K562 (cell line): ENCODE measurements around the gene ATRAID. TPM values are rescaled to one million over a fixed set of nuclear protein-coding genes. Genes with fewer than 3 reads are reported as not detected.

Experiments
- ARID1B ChIP-seq: fragments of 450-650 bp; IDR thresholded peaks from 2 replicates; pipeline ENCODE4 v1.6.1; 2016; ENCODE audit warnings: antibody characterized with exemption, mild to moderate bottlenecking, inconsistent platforms
- DPF2 ChIP-seq: fragments of 450-650 bp; IDR thresholded peaks from 2 replicates; pipeline ENCODE4 v1.6.1; 2016
- GATA2 ChIP-seq: sonication (generic); formaldehyde crosslinking; IDR thresholded peaks from 2 replicates; pipeline ENCODE4 v1.4.0; 2020; ENCODE audit warnings: mild to moderate bottlenecking, missing genetic modification reagents
- HDAC2 ChIP-seq: fragments of 450-650 bp; IDR thresholded peaks from 2 replicates; pipeline ENCODE4 v1.6.1; 2016; ENCODE audit warnings: mild to moderate bottlenecking
- KLF16 ChIP-seq: IDR thresholded peaks from 2 replicates; pipeline ENCODE4 v1.6.1; 2016; ENCODE audit warnings: antibody characterized with exemption
- LCOR ChIP-seq: sonication (generic); formaldehyde crosslinking; IDR thresholded peaks from 2 replicates; pipeline ENCODE4 v1.8.0; 2022; ENCODE audit warnings: mild to moderate bottlenecking, missing genetic modification reagents
- MEF2A ChIP-seq: IDR thresholded peaks from 2 replicates; pipeline ENCODE4 v1.6.1; 2011; ENCODE audit warnings: low read depth, mild to moderate bottlenecking, low read length, moderate library complexity; ENCODE audit not compliant: control insufficient read depth
- MTA2 ChIP-seq: fragments of 450-650 bp; IDR thresholded peaks from 2 replicates; pipeline ENCODE4 v1.6.1; 2016; ENCODE audit warnings: low read depth
- SOX6 ChIP-seq: fragments of 450-650 bp; IDR thresholded peaks from 2 replicates; pipeline ENCODE4 v1.6.1; 2014; ENCODE audit warnings: mild to moderate bottlenecking
- TEAD4 ChIP-seq, 2 experiments: sonication (generic) in 1 of 2; formaldehyde crosslinking in 1 of 2; IDR thresholded peaks; 2 replicates each; pipeline versions ENCODE4 v1.6.1 to v1.8.0; 2012 to 2022; ENCODE audit warnings: borderline replicate concordance in 1 of 2, inconsistent platforms in 1 of 2, low read length in 1 of 2, mild to moderate bottlenecking in 1 of 2, missing genetic modification reagents in 1 of 2
- TRIM24 ChIP-seq, 2 experiments: fragments of 450-650 bp; IDR thresholded peaks; 2 replicates each; pipeline ENCODE4 v1.6.1; 2016
- polyA plus RNA-seq, 8 experiments: library from polyadenylated mRNA; depleted of rRNA in 4 of 8; stranded (reverse) in 5 of 8; unstranded in 3 of 8; fragments of >200 nt; fragmentation: Nextera tagmentation in 2 of 8; fragmentation: Illumina TruSeq in 1 of 8; extraction: Ambion mirVana in 2 of 8; extraction: Trizol in 1 of 8; gene quantifications; 2 replicates each; pipeline versions ENCODE4 v1.2.1 to v1.2.3, GENCODE V29; 2011 to 2014; ENCODE audit warnings: inconsistent platforms in 1 of 8, missing spikeins in 1 of 8
- total RNA-seq, 7 experiments: library from RNA; depleted of rRNA in 6 of 7; stranded (reverse); fragments of >200 nt in 6 of 7; fragmentation: Illumina TruSeq in 2 of 7; extraction: Trizol in 2 of 7; gene quantifications; 2 replicates each; pipeline versions ENCODE4 v1.2.1 to v1.2.3, GENCODE V29; 2011 to 2021; ENCODE audit warnings: low replicate concordance in 1 of 7
- TF ChIP-seq, protein P1 (sequence below), 2 experiments: IDR thresholded peaks; 2 replicates each; pipeline ENCODE4 v1.6.1; 2012; ENCODE audit warnings: improper control_type of control experiment in 2 of 2, low read depth in 2 of 2, low read length in 2 of 2, borderline replicate concordance in 1 of 2

Gene ATRAID
- total and polyA plus RNA-seq, 9 of the 15 experiments (the other 6 are each of a cell fraction or from before 2014, with no cell fraction given): 70.2 to 187 (median 108) TPM

DNA sequence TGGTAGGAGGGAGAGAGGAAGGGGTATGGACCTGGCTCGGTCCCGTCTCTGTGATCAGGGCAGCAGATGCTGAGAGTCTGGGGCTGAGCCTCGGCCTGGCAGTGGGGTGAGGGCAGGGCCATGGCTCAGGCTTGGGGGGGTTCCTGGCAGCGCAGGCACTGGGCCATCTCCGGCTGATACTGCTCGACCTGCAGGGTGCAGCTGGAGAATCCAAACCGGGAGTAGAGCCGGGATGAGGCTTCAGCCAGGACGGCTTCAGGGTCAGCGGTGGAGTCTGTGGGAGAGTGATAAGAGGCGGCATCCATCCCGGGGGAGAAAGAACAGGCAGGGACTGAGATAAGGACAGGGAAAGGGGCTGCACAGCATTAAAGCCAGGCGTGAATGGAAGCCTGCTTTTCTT lies 43.3 kb downstream of the ATRAID start (continued):
- TF ChIP-seq, protein P1, sequence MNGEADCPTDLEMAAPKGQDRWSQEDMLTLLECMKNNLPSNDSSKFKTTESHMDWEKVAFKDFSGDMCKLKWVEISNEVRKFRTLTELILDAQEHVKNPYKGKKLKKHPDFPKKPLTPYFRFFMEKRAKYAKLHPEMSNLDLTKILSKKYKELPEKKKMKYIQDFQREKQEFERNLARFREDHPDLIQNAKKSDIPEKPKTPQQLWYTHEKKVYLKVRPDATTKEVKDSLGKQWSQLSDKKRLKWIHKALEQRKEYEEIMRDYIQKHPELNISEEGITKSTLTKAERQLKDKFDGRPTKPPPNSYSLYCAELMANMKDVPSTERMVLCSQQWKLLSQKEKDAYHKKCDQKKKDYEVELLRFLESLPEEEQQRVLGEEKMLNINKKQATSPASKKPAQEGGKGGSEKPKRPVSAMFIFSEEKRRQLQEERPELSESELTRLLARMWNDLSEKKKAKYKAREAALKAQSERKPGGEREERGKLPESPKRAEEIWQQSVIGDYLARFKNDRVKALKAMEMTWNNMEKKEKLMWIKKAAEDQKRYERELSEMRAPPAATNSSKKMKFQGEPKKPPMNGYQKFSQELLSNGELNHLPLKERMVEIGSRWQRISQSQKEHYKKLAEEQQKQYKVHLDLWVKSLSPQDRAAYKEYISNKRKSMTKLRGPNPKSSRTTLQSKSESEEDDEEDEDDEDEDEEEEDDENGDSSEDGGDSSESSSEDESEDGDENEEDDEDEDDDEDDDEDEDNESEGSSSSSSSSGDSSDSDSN (IDR thresholded peaks at IDR 0.05; ENCODE audit: borderline replicate concordance in 1 of 2, low read depth in 2 of 2, low read length in 2 of 2): 0 out of 4 replicates have a peak, but pooled peaks of 1 of the 2 experiments have one; percentile 52
- TF ChIP-seq DPF2 (peak; percentile 77), KLF16 (peak; percentile 51; the same call in 1 of the 2 replicates), TEAD4 (IDR thresholded peaks at IDR 0.05; ENCODE audit: low read length) (peak; percentile 68; the same call in 1 of the 2 replicates), TEAD4 (CRISPR knock-in tag; IDR thresholded peaks at IDR 0.05; ENCODE audit: borderline replicate concordance) (no peak), GATA2 (CRISPR knock-in tag) (peak; percentile 59; the same call in 1 of the 2 replicates), ARID1B (peak; percentile 92), SOX6 (peak; percentile 54), MTA2 (peak; percentile 77), LCOR (0 out of 2 replicates have a peak, but pooled peaks have one; percentile 36), TRIM24 (IDR thresholded peaks at IDR 0.05) (peak in 1 of 2 experiments; percentile 35; a peak in 1 of 4 replicates), HDAC2 (peak; percentile 69; the same call in 1 of the 2 replicates), MEF2A (no peak)
- TF ChIP-seq, all 486 proteins: peak for 40
